SU-DHL-6 (cell line): ENCODE measurements around the gene UBXN10.

Experiments
- CTCF ChIP-seq: fragments of 200-600 bp; sonication (generic); IDR thresholded peaks from one replicate; pipeline ENCODE4 v1.5.1; 2017; ENCODE audit warnings: antibody characterized with exemption, mild to moderate bottlenecking, low read length, moderate library complexity; ENCODE audit not compliant: insufficient read depth, poor library complexity, severe bottlenecking
- EZH2phosphoT487 ChIP-seq: fragments of 200-600 bp; sonication (generic), shearing (Covaris generic); conservative IDR thresholded peaks from 2 replicates; pipeline ENCODE4 v1.6.1; 2018; ENCODE audit warnings: mild to moderate bottlenecking, antibody characterized with exemption, low read length, moderate library complexity, mixed read lengths

GRCh38 chr1:20195462-20195780, 9.5 kb downstream of the UBXN10 start:
- TF ChIP-seq CTCF (no peak), EZH2phosphoT487 (no peak)
